ENCODE results near the gene BLVRB. TPM values are rescaled to one million over a fixed set of nuclear protein-coding genes. Genes with fewer than 3 reads are reported as not detected.
A peak's percentile ranks its signal among the peaks of the same experiment; 100 is the strongest.
"Not testable (repeated sequence)": the region's sequence is repeated elsewhere in the genome, so short reads cannot be mapped to it uniquely, and the experiment has no call there.

The BLVRB gene
- total RNA-seq, 1 experiment from 2014 or later: 113 TPM

- TF ChIP-seq ATF3 (IDR thresholded peaks at IDR 0.05): no peak
- no peak for TF ChIP-seq JUND (IDR thresholded peaks at IDR 0.05)
- TF ChIP-seq, protein P1, sequence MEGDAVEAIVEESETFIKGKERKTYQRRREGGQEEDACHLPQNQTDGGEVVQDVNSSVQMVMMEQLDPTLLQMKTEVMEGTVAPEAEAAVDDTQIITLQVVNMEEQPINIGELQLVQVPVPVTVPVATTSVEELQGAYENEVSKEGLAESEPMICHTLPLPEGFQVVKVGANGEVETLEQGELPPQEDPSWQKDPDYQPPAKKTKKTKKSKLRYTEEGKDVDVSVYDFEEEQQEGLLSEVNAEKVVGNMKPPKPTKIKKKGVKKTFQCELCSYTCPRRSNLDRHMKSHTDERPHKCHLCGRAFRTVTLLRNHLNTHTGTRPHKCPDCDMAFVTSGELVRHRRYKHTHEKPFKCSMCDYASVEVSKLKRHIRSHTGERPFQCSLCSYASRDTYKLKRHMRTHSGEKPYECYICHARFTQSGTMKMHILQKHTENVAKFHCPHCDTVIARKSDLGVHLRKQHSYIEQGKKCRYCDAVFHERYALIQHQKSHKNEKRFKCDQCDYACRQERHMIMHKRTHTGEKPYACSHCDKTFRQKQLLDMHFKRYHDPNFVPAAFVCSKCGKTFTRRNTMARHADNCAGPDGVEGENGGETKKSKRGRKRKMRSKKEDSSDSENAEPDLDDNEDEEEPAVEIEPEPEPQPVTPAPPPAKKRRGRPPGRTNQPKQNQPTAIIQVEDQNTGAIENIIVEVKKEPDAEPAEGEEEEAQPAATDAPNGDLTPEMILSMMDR (IDR thresholded peaks at IDR 0.05 in 2 of 3, conservative IDR thresholded peaks at IDR 0.05 in 1 of 3; ENCODE audit: borderline replicate concordance in 1 of 3, insufficient read depth in 1 of 3, low read depth in 2 of 3, low read length in 2 of 3): no peak
- TF ChIP-seq ELF1 (IDR thresholded peaks at IDR 0.05; ENCODE audit: borderline replicate concordance, low read depth): no peak
- TF ChIP-seq CEBPB (IDR thresholded peaks at IDR 0.05; ENCODE audit: low read depth): no peak
- no peak for TF ChIP-seq EZH2phosphoT487 (IDR thresholded peaks at IDR 0.05; ENCODE audit: borderline replicate concordance)
- no peak for TF ChIP-seq RAD21 (IDR thresholded peaks at IDR 0.05; ENCODE audit: low read depth)
- TF ChIP-seq ZFX (IDR thresholded peaks at IDR 0.05): peak; percentile 76
- TF ChIP-seq, protein P2, sequence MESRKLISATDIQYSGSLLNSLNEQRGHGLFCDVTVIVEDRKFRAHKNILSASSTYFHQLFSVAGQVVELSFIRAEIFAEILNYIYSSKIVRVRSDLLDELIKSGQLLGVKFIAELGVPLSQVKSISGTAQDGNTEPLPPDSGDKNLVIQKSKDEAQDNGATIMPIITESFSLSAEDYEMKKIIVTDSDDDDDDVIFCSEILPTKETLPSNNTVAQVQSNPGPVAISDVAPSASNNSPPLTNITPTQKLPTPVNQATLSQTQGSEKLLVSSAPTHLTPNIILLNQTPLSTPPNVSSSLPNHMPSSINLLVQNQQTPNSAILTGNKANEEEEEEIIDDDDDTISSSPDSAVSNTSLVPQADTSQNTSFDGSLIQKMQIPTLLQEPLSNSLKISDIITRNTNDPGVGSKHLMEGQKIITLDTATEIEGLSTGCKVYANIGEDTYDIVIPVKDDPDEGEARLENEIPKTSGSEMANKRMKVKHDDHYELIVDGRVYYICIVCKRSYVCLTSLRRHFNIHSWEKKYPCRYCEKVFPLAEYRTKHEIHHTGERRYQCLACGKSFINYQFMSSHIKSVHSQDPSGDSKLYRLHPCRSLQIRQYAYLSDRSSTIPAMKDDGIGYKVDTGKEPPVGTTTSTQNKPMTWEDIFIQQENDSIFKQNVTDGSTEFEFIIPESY (IDR thresholded peaks at IDR 0.05; ENCODE audit: extremely low read depth, insufficient replicate concordance, low read length): no peak
These were observed 31.9 kb downstream of the BLVRB start (continued) for GRCh38 chr19:40433391-40434216.

DNA sequence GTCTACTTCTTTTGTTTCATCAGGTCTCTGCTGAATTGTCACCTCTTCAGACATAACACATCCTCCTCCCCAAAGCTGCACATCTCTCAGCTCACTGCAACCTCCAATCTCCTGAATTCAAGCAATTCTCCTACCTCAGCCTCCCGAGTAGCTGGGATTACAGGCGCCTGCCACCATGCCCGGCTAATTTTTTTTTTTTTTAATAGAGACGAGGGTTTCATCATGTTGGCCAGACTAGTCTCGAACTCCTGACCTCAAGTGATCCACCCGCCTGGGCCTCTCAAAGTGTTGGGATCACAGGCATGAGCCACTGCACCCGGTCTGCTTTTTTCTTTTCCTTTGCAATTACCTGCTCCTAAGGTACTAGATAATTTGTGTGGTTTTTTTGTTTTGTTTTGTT lies 32.8 kb downstream of the BLVRB start:
- intact Hi-C loops (cut with micrococcal nuclease); H3K9me2 ChIP-seq (ENCODE audit: insufficient read depth); BruUV-seq (replicated peaks); H3K36me3 ChIP-seq (ENCODE audit: control insufficient read depth in 1 of 2, insufficient read depth in 2 of 2, low read length in 2 of 2); H2AFZ ChIP-seq (ENCODE audit: low read depth, low read length, poor library complexity, severe bottlenecking); H4K20me1 ChIP-seq (ENCODE audit: insufficient read depth); ATAC-seq; H3K27me3 ChIP-seq (ENCODE audit: insufficient read depth, low read length); H3K79me2 ChIP-seq (ENCODE audit: insufficient read depth, low read length); DNase-seq (ENCODE audit: low read depth, low spot score); H3K9me3 ChIP-seq (ENCODE audit: control insufficient read depth in 1 of 2, insufficient read depth in 1 of 2, low read depth in 1 of 2, low read length in 2 of 2): not testable (repeated sequence)
- RAD21 ChIA-PET (ENCODE audit: low non-redundant PET in 1 of 2, low total read pairs in 2 of 2, uncharacterized antibody in 2 of 2, unreplicated experiment in 2 of 2): interaction anchor here in 1 of 2 experiments (0.6 kb wide), 1 partner anchor 202 kb away, joined by 3 read pairs; no protein-coding TSS in a partner anchor
- Histone ChIP-seq H3K4me2 (ENCODE audit: low read length) (peak overlapping the region; percentile 76), H3K4me1 (ENCODE audit: control insufficient read depth in 1 of 2, insufficient read depth in 2 of 2, low read length in 2 of 2) (peaks cover 31 to 43% of the 10 kb centered on the region in 2 experiments), H3K27ac (ENCODE audit: low read depth, low read length) (peak overlapping the region; percentile 95), H3K4me3 (replicated peaks in 1 of 2; ENCODE audit: low read depth in 1 of 2, low read length in 2 of 2) (peak overlapping the region; percentile 36 to 54), H3K9ac (ENCODE audit: low read length) (peak overlapping the region; percentile 72)
- CTCF ChIA-PET: interaction anchor here (1.1 to 1.7 kb wide), 4 partner anchors 10 to 151 kb away, joined by 3 to 7 read pairs (median 3); no protein-coding TSS in a partner anchor
- POLR2A ChIA-PET: interaction anchor here (0.7 to 1.2 kb wide), 2 partner anchors 20 to 33 kb away, joined by 3 read pairs; partner anchors contain the start of genes BLVRB and PRX
